Spleen (tissue), 11 donors: Measurements from ENCODE around the gene FH. TPM values are rescaled to one million over a fixed set of nuclear protein-coding genes. Genes with fewer than 3 reads are reported as not detected.

Source experiments
- DNase-seq: peaks from one replicate; pipeline ENCODE4 v3.0.0-alpha.2; 2020
- H3K27ac ChIP-seq, 8 donors: fragments of 200-600 bp; sonication (generic) in 7 of 8; 1 replicate in 4 of 8; 2 replicates in 4 of 8; pipeline versions ENCODE4 v1.5.0 to v1.8.0; 2016 to 2021; ENCODE audit warnings: inconsistent platforms in 4 of 8, mild to moderate bottlenecking in 4 of 8, moderate library complexity in 1 of 8
- H3K27me3 ChIP-seq, 7 donors: fragments of 200-600 bp; sonication (generic) in 6 of 7; replicated peaks in 1 of 7; 1 replicate in 4 of 7; 2 replicates in 3 of 7; pipeline versions ENCODE4 v1.5.0 to v1.8.0; 2016 to 2021; ENCODE audit warnings: inconsistent platforms in 3 of 7, mild to moderate bottlenecking in 1 of 7
- H3K36me3 ChIP-seq, 6 donors: fragments of 200-600 bp; sonication (generic) in 5 of 6; 1 replicate in 4 of 6; 2 replicates in 2 of 6; pipeline versions ENCODE4 v1.5.0 to v1.8.0; 2016 to 2021; ENCODE audit warnings: inconsistent platforms in 2 of 6
- H3K4me1 ChIP-seq, 6 donors: fragments of 200-600 bp; sonication (generic) in 5 of 6; 1 replicate in 3 of 6; 2 replicates in 3 of 6; pipeline versions ENCODE4 v1.5.0 to v1.8.0; 2016 to 2021; ENCODE audit warnings: inconsistent platforms in 3 of 6
- H3K4me3 ChIP-seq, 8 donors: fragments of 200-600 bp; sonication (generic) in 7 of 8; 1 replicate in 4 of 8; 2 replicates in 4 of 8; pipeline versions ENCODE4 v1.5.0 to v1.8.0; 2016 to 2021; ENCODE audit warnings: inconsistent platforms in 4 of 8, mild to moderate bottlenecking in 4 of 8, moderate library complexity in 2 of 8
- H3K9me3 ChIP-seq, 8 donors: fragments of 200-600 bp; sonication (generic) in 7 of 8; 1 replicate in 4 of 8; 2 replicates in 4 of 8; pipeline versions ENCODE4 v1.5.0 to v1.8.0; 2016 to 2021; ENCODE audit warnings: inconsistent platforms in 4 of 8
- POLR2A ChIP-seq, 3 donors: fragments of 450-650 bp; IDR thresholded peaks; one replicate each; pipeline ENCODE4 v1.5.1; 2017; ENCODE audit warnings: antibody characterized with exemption in 3 of 3, mild to moderate bottlenecking in 1 of 3
- POLR2AphosphoS5 ChIP-seq, 3 donors: sonication (generic); formaldehyde crosslinking; IDR thresholded peaks; one replicate each; pipeline ENCODE4 v1.5.1; 2017; ENCODE audit warnings: antibody characterized with exemption in 3 of 3
- WGBS, 5 donors: extraction: QIAGEN DNeasy Blood & Tissue Kit in 3 of 5; methylation state at CpG; one replicate each; pipeline versions ENCODE4 v1.1.5 to v1.1.7; 2013 to 2018; 5-methylcytosine and 5-hydroxymethylcytosine counted together
- intact Hi-C: fragments of 100-400 bp; cut with DNase I; formaldehyde crosslinking; loops from one replicate; pipeline ENCODE4 v1.15.0; 2023; ENCODE audit warnings: low total_unique reads
- polyA plus RNA-seq, 3 donors: library from polyadenylated mRNA; stranded (reverse); fragments of 200-250 nt; gene quantifications; one replicate each; pipeline ENCODE4 v1.2.1, GENCODE V29; 2013
- total RNA-seq, 7 donors: library from RNA; depleted of rRNA in 3 of 7; stranded (reverse); fragments of >200 nt in 3 of 7; fragmentation: NEBNext Ultra II Directional in 4 of 7; extraction: Animal tissue kit (Norgen Biotek cat#: 25700) in 4 of 7; gene quantifications; one replicate each; pipeline versions ENCODE4 v1.1.0 to v1.2.1, GENCODE V29; 2016 to 2021
- TF ChIP-seq, protein P1 (sequence below), 11 experiments: fragments of 200-600 bp in 7 of 11; fragments of 450-650 bp in 4 of 11; sonication (generic) in 4 of 11; IDR thresholded peaks in 8 of 11; conservative IDR thresholded peaks in 3 of 11; 1 replicate in 7 of 11; 2 replicates in 4 of 11; pipeline versions ENCODE4 v1.4.0 to v1.8.0; 2016 to 2021; ENCODE audit warnings: antibody characterized with exemption in 11 of 11, inconsistent platforms in 4 of 11, mild to moderate bottlenecking in 1 of 11
- donor health status: healthy with polysubstance abuse.
- donor health status: DM: no; HTN: no; CAD: no; lungs with moderate emphysema.
- donor health status: DM: no; HTN: no; CAD: no.
- donor health status: Bipolar disorder and iron deficiency.
- donor health status: healthy.
- donor health status: DM: no; HTN: no; CAD: no.
- donor health status: DM: yes; HTN: yes; CAD: no.

The FH gene
- total and polyA plus RNA-seq, 10 donors: 24.4 to 49.5 (median 34.5) TPM

DNA sequence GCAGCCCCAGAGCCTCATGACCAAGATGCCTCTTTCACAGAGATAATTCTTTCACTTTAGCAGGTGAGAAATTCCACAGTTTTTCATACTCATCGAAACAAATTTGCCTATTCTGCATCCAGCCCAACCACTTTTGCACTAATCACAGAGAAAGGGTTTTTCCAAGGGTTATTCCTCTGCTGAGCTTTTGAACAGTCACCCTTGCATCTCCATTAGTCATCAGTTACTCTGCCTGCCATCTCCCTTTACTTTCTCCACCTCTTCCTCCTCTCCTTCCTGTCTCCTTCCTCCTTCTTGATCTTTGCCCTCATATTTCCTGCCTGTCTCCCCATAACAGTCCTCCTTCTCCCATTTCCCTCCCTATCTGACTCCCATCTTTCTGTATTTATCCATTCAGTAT is 43.9 kb downstream of the FH start:
- WGBS, 5 donors: 71 to 83% (median 79%) methylated on average over 1 of the region's 1 CpG
- intact Hi-C loops: no loop called here
- Histone ChIP-seq H3K4me3 (no peak overlapping the region), H3K4me1 (no peaks in the 10 kb centered on the region), H3K27ac (no peak overlapping the region), H3K27me3 (peaks cover 0 to 10% (median 0%) of the 10 kb centered on the region in 7 donors), H3K9me3 (no peaks in the 10 kb centered on the region), H3K36me3 (no peaks in the 10 kb centered on the region)
- TF ChIP-seq, protein P1, sequence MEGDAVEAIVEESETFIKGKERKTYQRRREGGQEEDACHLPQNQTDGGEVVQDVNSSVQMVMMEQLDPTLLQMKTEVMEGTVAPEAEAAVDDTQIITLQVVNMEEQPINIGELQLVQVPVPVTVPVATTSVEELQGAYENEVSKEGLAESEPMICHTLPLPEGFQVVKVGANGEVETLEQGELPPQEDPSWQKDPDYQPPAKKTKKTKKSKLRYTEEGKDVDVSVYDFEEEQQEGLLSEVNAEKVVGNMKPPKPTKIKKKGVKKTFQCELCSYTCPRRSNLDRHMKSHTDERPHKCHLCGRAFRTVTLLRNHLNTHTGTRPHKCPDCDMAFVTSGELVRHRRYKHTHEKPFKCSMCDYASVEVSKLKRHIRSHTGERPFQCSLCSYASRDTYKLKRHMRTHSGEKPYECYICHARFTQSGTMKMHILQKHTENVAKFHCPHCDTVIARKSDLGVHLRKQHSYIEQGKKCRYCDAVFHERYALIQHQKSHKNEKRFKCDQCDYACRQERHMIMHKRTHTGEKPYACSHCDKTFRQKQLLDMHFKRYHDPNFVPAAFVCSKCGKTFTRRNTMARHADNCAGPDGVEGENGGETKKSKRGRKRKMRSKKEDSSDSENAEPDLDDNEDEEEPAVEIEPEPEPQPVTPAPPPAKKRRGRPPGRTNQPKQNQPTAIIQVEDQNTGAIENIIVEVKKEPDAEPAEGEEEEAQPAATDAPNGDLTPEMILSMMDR (IDR thresholded peaks at IDR 0.05 in 8 of 11, conservative IDR thresholded peaks at IDR 0.05 in 3 of 11): no peak
- no peak for TF ChIP-seq POLR2AphosphoS5 (IDR thresholded peaks at IDR 0.05)
- no peak for TF ChIP-seq POLR2A (IDR thresholded peaks at IDR 0.05)
- DNase-seq: no peak

DNA sequence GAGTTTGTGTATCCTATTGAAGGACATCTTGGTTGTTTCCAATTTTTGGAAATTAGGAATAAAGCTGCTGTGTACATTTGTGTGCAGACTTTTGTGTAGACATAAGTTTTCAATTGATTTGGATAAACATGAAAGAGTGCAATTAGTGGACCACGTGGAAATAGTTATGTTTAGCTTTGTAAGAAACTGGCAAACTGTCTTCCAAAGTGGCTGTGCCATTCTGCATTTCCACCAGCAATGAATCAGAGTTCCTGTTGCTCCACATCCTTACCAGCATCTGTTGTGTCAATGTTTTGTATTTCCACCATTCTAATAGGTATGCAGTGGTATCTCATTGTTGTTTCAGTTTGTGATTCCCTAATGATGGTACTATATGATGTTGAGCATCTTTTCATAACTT is 46.5 kb downstream of the FH start:
- WGBS, 5 donors: 50 to 87% (median 54%) methylated on average over 1 of the region's 1 CpG
- no peak overlapping the region for H3K4me3 ChIP-seq
- peaks cover 0 to 10% (median 0%) of the 10 kb centered on the region in 7 donors for H3K27me3 ChIP-seq
- no peak for DNase-seq
- H3K36me3 ChIP-seq: no peaks in the 10 kb centered on the region
- H3K27ac ChIP-seq: no peak overlapping the region
- intact Hi-C loops: no loop called here
- no peak for TF ChIP-seq POLR2A (IDR thresholded peaks at IDR 0.05)
- TF ChIP-seq, protein P1 (IDR thresholded peaks at IDR 0.05 in 8 of 11, conservative IDR thresholded peaks at IDR 0.05 in 3 of 11): no peak
- TF ChIP-seq POLR2AphosphoS5 (IDR thresholded peaks at IDR 0.05): no peak
- no peaks in the 10 kb centered on the region for H3K9me3 ChIP-seq
- H3K4me1 ChIP-seq: no peaks in the 10 kb centered on the region

DNA sequence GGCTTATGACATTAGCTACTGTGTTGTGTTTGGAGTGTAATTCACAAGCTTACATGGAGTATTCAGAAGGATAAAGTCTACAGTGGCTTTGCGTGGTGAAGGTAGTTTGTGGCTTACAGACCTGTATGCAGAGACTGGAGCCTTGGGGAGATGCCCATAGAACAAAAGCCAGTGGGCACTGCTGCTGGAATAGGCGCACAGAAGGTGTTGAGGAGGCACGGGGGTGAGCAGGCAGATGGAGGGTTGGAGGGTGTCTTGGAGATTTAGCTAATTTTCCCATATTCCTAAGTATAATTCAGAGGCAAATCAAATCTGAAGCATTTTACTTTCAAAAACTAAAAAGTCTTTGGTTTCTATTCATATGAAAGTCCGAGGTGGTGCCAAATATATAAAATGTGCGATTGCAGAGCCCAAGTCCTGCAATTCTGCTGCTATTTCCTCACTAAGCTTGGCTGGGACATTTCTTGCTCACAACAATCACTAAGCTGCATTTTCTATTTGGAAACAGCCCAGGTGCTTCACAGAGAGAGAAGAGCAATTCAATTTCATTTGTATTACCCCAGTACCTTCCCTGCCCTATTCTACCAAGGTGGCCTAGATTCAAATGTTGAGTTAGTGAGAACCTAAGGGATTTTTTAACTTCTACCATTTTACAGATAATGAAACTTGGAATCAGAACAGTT is 48.5 kb downstream of the FH start:
- intact Hi-C loops: no loop called here
- peaks cover 0 to 10% (median 0%) of the 10 kb centered on the region in 7 donors for H3K27me3 ChIP-seq
- WGBS, 5 donors: 85 to 95% (median 89%) methylated on average over 5 of the region's 5 CpGs
- H3K27ac ChIP-seq: no peak overlapping the region
- no peak overlapping the region for H3K4me3 ChIP-seq
- no peak for TF ChIP-seq POLR2AphosphoS5 (IDR thresholded peaks at IDR 0.05)
- no peak for TF ChIP-seq POLR2A (IDR thresholded peaks at IDR 0.05)
- TF ChIP-seq, protein P1 (IDR thresholded peaks at IDR 0.05 in 8 of 11, conservative IDR thresholded peaks at IDR 0.05 in 3 of 11): no peak
- no peaks in the 10 kb centered on the region for H3K9me3 ChIP-seq
- H3K4me1 ChIP-seq: no peaks in the 10 kb centered on the region
- no peaks in the 10 kb centered on the region for H3K36me3 ChIP-seq
- no peak for DNase-seq

DNA sequence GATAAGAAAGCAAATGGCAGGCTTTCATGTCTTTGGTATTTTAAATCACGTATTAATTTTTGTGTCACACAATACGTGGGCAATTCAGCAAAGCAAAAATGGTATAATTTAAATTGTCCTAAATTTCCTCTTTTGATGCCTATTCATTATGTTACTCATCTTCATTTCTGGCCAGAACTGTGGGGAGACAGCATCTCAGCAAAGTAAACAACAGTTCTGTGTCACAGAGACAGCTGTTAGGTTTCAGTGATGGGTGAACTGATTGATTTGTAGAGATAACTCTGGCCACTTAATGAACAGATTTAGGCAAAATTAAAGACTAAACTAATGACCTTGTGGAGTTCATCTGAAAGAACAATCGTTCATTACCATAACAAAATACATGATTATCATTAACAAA is 49.2 kb downstream of the FH start:
- 73 to 88% (median 80%) methylated on average over 3 of the region's 3 CpGs for WGBS, 5 donors
- intact Hi-C loops: no loop called here
- H3K4me3 ChIP-seq: no peak overlapping the region

More for the DNA sequence above, 49.2 kb downstream of the FH start:
- Histone ChIP-seq H3K27me3 (peaks cover 0 to 6% (median 0%) of the 10 kb centered on the region in 7 donors), H3K4me1 (no peaks in the 10 kb centered on the region), H3K27ac (no peak overlapping the region), H3K9me3 (no peaks in the 10 kb centered on the region), H3K36me3 (no peaks in the 10 kb centered on the region)
- DNase-seq: no peak
- TF ChIP-seq, protein P1 (IDR thresholded peaks at IDR 0.05 in 8 of 11, conservative IDR thresholded peaks at IDR 0.05 in 3 of 11): no peak
- TF ChIP-seq POLR2AphosphoS5 (IDR thresholded peaks at IDR 0.05) (no peak), POLR2A (IDR thresholded peaks at IDR 0.05) (no peak)
